K562 treated with DMSO at 1 percent for 12 hours (cell line): Measurements from ENCODE around the gene USP17L26. TPM values are rescaled to one million over a fixed set of nuclear protein-coding genes. Genes with fewer than 3 reads are reported as not detected.

Experiments
- total RNA-seq: library from RNA; unstranded; fragments of 300-600 nt; gene quantifications from 2 replicates; pipeline ENCODE4 v1.2.3, GENCODE V29; 2022; ENCODE audit not compliant: insufficient read depth

The USP17L26 gene
- not detected in 2 replicates for total RNA-seq

GRCh38 chr4:9334358-9334757 is at the start of gene USP17L26:
Gene USP17L26, plus strand, starts transcription at chr4:9334658. Its CDS starts 0 bp downstream, at chr4:9334658.

GRCh38 chr4:9324865-9325264 is 9.6 kb upstream of the USP17L26 start, which contains the start of gene USP17L24:
Gene USP17L24, plus strand, starts transcription at chr4:9325165. Its CDS starts 0 bp downstream, at chr4:9325165.

GRCh38 chr4:9329611-9330010 is 4.8 kb upstream of the USP17L26 start, which contains the start of gene USP17L25:
Gene USP17L25, plus strand, starts transcription at chr4:9329911. Its CDS starts 0 bp downstream, at chr4:9329911.

GRCh38 chr4:9339103-9339502 is 4.6 kb downstream of the USP17L26 start, which contains the start of gene USP17L5:
Gene USP17L5, plus strand, starts transcription at chr4:9339403. Its CDS starts 0 bp downstream, at chr4:9339403.

GRCh38 chr4:9343848-9344247 is 9.4 kb downstream of the USP17L26 start, which contains the start of gene USP17L27:
Gene USP17L27, plus strand, starts transcription at chr4:9344148. Its CDS starts 0 bp downstream, at chr4:9344148.

GRCh38 chr4:9348593-9348992 is 14.1 kb downstream of the USP17L26 start, which contains the start of gene USP17L28:
Gene USP17L28, plus strand, starts transcription at chr4:9348893. Its CDS starts 0 bp downstream, at chr4:9348893.

GRCh38 chr4:9353338-9353737 is 18.9 kb downstream of the USP17L26 start, which contains the start of gene USP17L29:
Gene USP17L29, plus strand, starts transcription at chr4:9353638. Its CDS starts 0 bp downstream, at chr4:9353638.

GRCh38 chr4:9362829-9363228 is 28.4 kb downstream of the USP17L26 start, which contains the start of gene USP17L30:
Gene USP17L30, plus strand, starts transcription at chr4:9363129. Its CDS starts 0 bp downstream, at chr4:9363129.

Other genes starting within 250 kb of the USP17L26 start
- not detected in 2 replicates for gene FAM90A26, start 164.2 kb upstream of the USP17L26 start, total RNA-seq
- gene USP17L10, start 124.0 kb upstream of the USP17L26 start, total RNA-seq, result not detected in 2 replicates
- not detected in 2 replicates for gene USP17L11, start 119.3 kb upstream of the USP17L26 start, total RNA-seq
- not detected in 2 replicates for gene USP17L12, start 114.5 kb upstream of the USP17L26 start, total RNA-seq
- gene USP17L13, start 109.8 kb upstream of the USP17L26 start, total RNA-seq, result not detected in 2 replicates
- not detected in 2 replicates for gene USP17L15, start 100.3 kb upstream of the USP17L26 start, total RNA-seq
- not detected in 2 replicates for gene USP17L17, start 90.8 kb upstream of the USP17L26 start, total RNA-seq
- gene USP17L18, start 86.0 kb upstream of the USP17L26 start, total RNA-seq, result not detected in 2 replicates
- not detected in 2 replicates for gene USP17L19, start 81.3 kb upstream of the USP17L26 start, total RNA-seq
- not detected in 2 replicates for gene USP17L20, start 76.5 kb upstream of the USP17L26 start, total RNA-seq
- not detected in 2 replicates for gene USP17L21, start 71.8 kb upstream of the USP17L26 start, total RNA-seq
- gene USP17L22, start 67.0 kb upstream of the USP17L26 start, total RNA-seq, result not detected in 2 replicates
- gene USP17L24, start 9.5 kb upstream of the USP17L26 start, total RNA-seq, result not detected in 2 replicates
- not detected in 2 replicates for gene USP17L25, start 4.7 kb upstream of the USP17L26 start, total RNA-seq
- gene USP17L5, start 4.7 kb downstream of the USP17L26 start, total RNA-seq, result not detected in 2 replicates
- gene USP17L27, start 9.5 kb downstream of the USP17L26 start, total RNA-seq, result not detected in 2 replicates
- not detected in 2 replicates for gene USP17L28, start 14.2 kb downstream of the USP17L26 start, total RNA-seq
- not detected in 2 replicates for gene USP17L29, start 19.0 kb downstream of the USP17L26 start, total RNA-seq
- gene USP17L30, start 28.5 kb downstream of the USP17L26 start, total RNA-seq, result not detected in 2 replicates
- not detected in 2 replicates for gene DEFB131A, start 109.8 kb downstream of the USP17L26 start, total RNA-seq